Gastroesophageal sphincter (tissue), 2 donors: ENCODE measurements around the gene SPECC1L.

Source experiments
- EP300 ChIP-seq: sonication (generic); formaldehyde crosslinking; IDR thresholded peaks from one replicate; pipeline ENCODE4 v1.6.1; 2017; ENCODE audit warnings: antibody characterized with exemption, mild to moderate bottlenecking
- POLR2AphosphoS5 ChIP-seq: sonication (generic); formaldehyde crosslinking; IDR thresholded peaks from one replicate; pipeline ENCODE4 v1.6.1; 2017; ENCODE audit warnings: antibody characterized with exemption

- TF ChIP-seq EP300 (no peak), POLR2AphosphoS5 (no peak)
These were observed 196.7 kb downstream of the SPECC1L start for GRCh38 chr22:24467340-24467739.
